HK-2 (cell line): Measurements from ENCODE around the gene NTSR2.

ENCODE experiments used
- DNase-seq: peaks from one replicate; pipeline ENCODE4 v3.0.0-alpha.2; 2018; ENCODE audit not compliant: unreplicated experiment

NTSR2 gene

GRCh38 chr2:11657646-11658045 lies 12.3 kb downstream of the NTSR2 start:
- DNase-seq = no peak

- no peak for DNase-seq
Measured at GRCh38 chr2:11657195-11657594, 12.8 kb downstream of the NTSR2 start.

GRCh38 chr2:11656671-11657101 lies 13.3 kb downstream of the NTSR2 start:
- DNase-seq = no peak

- no peak for DNase-seq
Measured at GRCh38 chr2:11656252-11656651, 13.7 kb downstream of the NTSR2 start.

- DNase-seq = no peak
Measured at GRCh38 chr2:11655495-11655894, 14.5 kb downstream of the NTSR2 start.

- no peak for DNase-seq
Measured at GRCh38 chr2:11652553-11652952, 17.4 kb downstream of the NTSR2 start.

GRCh38 chr2:11651856-11652548 lies 18.0 kb downstream of the NTSR2 start:
- DNase-seq = no peak

GRCh38 chr2:11649093-11649492 lies 20.9 kb downstream of the NTSR2 start:
- DNase-seq = no peak

GRCh38 chr2:11647834-11648600 lies 22.0 kb downstream of the NTSR2 start:
- no peak for DNase-seq

GRCh38 chr2:11646530-11646929 lies 23.5 kb downstream of the NTSR2 start:
- no peak for DNase-seq

- no peak for DNase-seq
Measured at GRCh38 chr2:11644293-11644692, 25.7 kb downstream of the NTSR2 start.

GRCh38 chr2:11642972-11643371 lies 27.0 kb downstream of the NTSR2 start:
- no peak for DNase-seq

- DNase-seq = no peak
Measured at GRCh38 chr2:11640132-11640531, 29.9 kb downstream of the NTSR2 start.

- DNase-seq = no peak
Measured at GRCh38 chr2:11639503-11639902, 30.5 kb downstream of the NTSR2 start.

- DNase-seq = no peak
Measured at GRCh38 chr2:11637546-11637945, 32.4 kb downstream of the NTSR2 start.

GRCh38 chr2:11636593-11637295 lies 33.3 kb downstream of the NTSR2 start:
- no peak for DNase-seq

GRCh38 chr2:11635141-11635540 lies 34.9 kb downstream of the NTSR2 start:
- DNase-seq = no peak

- DNase-seq = no peak
Measured at GRCh38 chr2:11634584-11634983, 35.4 kb downstream of the NTSR2 start.

- no peak for DNase-seq
Measured at GRCh38 chr2:11633923-11634478, 36.0 kb downstream of the NTSR2 start.

- DNase-seq = no peak
Measured at GRCh38 chr2:11631462-11631861, 38.5 kb downstream of the NTSR2 start.

GRCh38 chr2:11630855-11631254 lies 39.1 kb downstream of the NTSR2 start:
- DNase-seq = no peak

- DNase-seq = no peak
Measured at GRCh38 chr2:11629851-11630250, 40.1 kb downstream of the NTSR2 start.
